Germinal center (tissue), 1 donor: Measurements from ENCODE around the gene THAP12.
"Not testable (repeated sequence)": the region's sequence is repeated elsewhere in the genome, so short reads cannot be mapped to it uniquely, and the experiment has no call there.

Experiments used
- DNase-seq: peaks from one replicate; pipeline ENCODE4 v3.0.0; 2012; ENCODE audit warnings: mixed read lengths, low spot score

Gene THAP12

DNA sequence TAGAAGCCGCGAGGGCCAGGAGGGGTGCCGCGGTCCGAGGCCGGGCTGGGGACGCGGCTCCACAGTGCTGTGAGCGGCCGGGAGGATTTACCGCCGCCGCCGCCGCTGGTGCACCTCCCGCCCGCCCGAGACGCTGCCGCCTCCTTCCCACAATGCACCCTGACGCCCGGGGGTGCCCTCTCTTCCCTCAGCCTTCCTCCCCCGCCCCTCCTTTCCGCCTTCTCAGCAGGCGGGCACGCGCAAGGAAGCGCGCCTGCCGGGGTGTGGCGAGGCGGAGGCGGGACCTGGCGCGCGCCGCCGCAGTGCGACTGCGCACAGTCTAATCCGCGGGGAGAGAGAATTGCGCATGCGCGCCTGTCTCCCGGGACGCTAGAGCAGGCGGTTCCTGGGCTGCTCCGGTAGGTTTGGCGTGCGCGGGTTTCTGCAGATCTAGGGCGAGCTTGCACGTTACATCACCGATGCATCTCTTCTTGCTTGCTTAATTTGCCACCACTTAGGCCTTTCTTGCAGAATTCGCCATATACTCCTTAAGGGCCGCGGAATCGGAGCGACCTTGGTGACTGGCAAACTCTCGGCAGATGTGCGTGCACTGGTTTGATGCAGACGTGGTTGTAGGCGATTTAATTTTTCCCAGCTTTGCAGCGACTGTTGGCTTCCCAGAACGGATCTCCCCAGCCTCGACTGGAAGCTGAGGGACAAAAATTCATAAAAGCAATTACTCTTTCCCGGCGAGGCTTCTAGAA lies at the start of gene THAP12, which contains the start of gene GVQW3:
Gene THAP12, minus strand, starts transcription at position 156 of the 743 bp plus-strand sequence. CDS start 296 bp downstream, outside the sequence.
Gene GVQW3, plus strand, starts transcription at position 347 of the 743 bp plus-strand sequence. CDS start 506 bp downstream, outside the sequence.
- peak; percentile 100 for DNase-seq

GRCh38 chr11:76426660-76427059 lies 45.7 kb upstream of the THAP12 start:
- DNase-seq, result no peak

DNA sequence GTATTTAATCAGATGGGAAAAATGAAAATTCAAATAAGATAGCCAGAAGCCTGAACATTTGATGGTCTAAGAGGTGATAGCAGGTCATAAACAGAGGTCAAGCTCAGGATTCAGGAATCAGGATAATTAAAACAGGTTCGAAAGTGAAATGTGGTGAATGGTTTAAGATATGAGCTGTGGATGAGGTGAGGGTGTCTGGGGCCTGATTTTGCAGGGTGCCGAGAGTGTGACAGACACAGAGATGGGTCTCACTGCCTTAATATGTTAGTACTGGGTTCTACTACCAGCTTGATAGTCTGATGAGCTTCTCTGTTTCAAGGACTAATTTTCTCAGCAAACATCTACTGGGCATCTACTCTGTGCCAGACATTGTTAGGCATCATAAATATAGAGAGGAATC lies 44.0 kb upstream of the THAP12 start:
- DNase-seq, result no peak

DNA sequence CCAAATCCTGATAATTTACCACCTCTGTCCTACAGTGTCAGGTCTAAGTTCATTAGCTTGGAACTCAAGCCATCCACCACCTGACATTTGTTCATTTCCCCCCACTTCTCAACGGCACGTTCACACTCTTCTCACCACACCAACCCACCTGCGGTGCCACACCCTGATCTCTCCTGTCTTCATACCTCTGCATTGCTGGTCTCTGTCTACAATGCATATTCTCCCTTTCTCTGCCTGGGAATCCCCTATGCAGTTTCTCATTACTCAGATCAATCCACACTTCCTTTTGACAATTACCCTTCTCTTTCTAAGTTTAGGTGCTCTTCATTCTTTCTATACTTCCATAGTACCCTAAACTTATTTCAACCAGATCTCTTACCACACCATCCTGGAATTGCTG lies 43.4 kb upstream of the THAP12 start:
- no peak for DNase-seq

DNA sequence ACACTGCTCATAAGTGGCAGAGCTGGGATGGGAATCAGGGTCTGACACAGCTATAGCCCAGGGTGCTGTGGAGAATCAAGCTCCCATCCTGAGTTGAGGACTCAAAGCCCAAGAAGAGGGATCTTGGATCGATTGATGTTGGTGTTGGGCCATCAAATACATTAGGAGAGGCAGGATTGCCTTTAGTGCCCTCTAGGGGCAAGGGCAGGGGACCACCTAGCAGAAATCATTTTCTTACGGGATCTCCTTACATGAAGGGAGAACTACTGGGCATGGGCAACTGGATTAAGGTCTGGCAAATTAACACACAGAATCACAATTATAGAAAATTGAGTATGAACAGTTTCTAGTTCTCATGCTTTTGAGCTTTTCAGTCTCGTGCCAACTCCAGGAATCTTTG lies 39.0 kb upstream of the THAP12 start:
- peak; percentile 50 for DNase-seq

DNA sequence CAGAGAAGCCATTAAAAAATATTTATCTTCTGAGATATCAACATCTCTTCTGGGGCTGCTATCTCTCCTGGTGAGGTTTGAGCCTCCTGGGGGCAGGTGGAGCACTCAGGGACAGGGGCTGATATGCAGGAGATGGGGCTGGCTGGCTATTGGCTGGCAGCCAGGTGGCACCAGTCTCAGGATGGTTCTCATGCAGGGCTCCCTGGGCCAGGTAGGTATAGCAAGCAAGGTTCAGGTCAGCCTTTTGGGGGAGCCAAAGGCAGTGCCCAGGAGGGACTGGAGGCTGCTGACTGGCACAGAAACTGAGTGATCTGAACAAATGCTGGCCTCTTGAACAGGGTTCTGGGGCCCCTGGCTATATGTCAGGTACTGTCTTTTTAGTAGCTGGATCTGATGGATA lies 34.1 kb upstream of the THAP12 start:
- DNase-seq, result peak; percentile 10

- DNase-seq, result no peak
These were observed 30.0 kb upstream of the THAP12 start for GRCh38 chr11:76410851-76411357.

DNA sequence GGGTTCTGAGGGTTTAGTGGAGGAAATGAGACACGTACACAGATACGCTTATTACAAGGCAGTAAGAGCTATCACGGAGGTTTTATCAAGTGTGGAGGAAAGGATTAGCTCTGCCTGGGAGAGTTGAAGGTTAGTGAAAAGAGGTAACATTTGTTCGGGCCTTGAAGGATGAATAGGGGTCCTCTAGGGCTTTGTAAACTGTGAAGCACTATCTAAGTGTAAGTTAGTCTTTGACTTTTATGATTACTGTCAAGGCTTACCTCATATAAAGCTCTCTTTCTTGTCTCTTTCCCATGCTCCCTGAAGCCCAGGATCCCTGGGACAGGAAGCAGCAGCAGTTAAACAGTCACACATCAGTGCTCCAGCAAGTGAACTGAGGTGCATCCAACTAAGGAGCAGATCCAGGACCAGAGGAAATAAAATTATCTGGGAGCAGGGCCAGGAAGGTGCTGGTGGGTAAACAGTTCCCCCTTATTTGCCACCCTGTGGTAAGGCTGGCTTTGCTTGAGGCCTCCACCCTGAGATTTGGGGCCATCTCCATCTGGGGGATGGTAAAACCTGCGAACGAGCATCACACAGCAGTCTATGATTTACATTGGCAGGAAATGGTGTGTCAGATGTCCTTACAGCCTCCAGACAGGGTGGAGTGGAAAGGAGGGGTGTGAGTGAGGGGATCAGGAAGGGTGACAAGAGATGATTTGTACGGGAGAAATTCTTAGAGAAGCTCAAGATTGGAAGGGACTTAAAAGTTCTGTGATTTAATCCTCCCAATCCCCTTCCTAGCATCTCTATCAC lies 27.4 kb upstream of the THAP12 start:
- DNase-seq, result no peak

DNA sequence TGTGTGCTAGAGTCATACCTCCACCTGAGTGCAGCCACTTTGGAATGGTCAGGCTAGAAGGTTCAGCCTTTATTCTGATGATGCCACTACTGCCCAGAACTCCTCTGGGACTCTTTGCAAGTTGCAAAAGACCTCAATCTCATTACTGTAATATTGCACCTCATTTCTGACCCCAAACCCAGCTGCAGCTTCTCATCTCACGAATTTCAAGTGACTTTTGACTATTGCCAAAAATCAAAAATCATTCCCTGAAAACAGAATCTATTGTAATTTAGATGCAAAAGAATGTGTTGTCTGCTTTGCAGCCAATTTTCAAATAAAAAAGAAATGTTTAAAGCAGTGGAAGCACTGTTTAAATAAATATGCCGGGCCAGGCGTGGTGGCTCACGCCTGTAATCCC lies 25.4 kb upstream of the THAP12 start:
- no peak for DNase-seq

DNA sequence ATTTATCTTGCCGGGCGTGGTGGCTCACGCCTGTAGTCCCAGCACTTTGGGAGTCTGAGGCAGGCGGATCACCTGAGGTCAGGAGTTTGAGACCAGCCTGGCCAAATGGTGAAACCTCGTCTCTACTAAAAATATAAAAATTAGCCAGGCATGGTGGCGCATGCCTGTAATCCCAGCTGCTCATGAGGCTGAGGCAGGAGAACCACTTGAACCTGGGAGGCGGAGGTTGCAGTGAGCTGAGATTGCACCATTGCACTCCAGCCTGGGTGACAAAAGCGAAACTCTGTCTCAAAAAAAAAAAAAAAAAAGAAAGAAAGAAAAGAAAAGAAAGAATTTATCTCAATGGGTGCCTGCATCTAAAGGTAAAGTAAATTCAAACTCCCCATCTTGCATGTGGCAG lies 20.6 kb upstream of the THAP12 start:
- DNase-seq, result not testable (repeated sequence)

- no peak for DNase-seq
These were observed 20.0 kb upstream of the THAP12 start for GRCh38 chr11:76400967-76401366.

DNA sequence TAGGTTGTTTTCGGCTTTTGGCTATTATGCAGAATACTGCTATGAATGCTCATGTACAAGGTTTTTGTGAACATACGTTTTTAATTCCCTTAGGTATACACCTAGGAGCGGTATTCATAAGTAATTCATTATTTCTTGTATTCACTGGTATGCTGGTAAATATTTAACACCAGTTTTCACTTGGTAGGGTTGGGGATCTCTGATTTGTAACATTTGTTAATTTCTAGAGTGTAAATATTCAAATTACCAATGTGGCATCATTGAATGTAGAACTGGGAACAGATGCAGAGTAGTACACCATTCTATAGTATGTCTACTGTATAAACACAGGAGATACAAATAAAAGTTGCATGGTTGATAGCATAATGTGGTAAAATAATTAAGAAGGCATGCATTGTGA lies 16.5 kb upstream of the THAP12 start:
- DNase-seq, result no peak

- no peak for DNase-seq
These were observed 14.4 kb upstream of the THAP12 start for GRCh38 chr11:76395296-76395695.

GRCh38 chr11:76394411-76394810 lies 13.5 kb upstream of the THAP12 start:
- no peak for DNase-seq

GRCh38 chr11:76392870-76393269 lies 11.9 kb upstream of the THAP12 start:
- DNase-seq, result no peak

- DNase-seq, result no peak
These were observed 11.0 kb upstream of the THAP12 start for GRCh38 chr11:76391811-76392475.

- DNase-seq, result no peak
These were observed 10.1 kb upstream of the THAP12 start for GRCh38 chr11:76391021-76391420.

DNA sequence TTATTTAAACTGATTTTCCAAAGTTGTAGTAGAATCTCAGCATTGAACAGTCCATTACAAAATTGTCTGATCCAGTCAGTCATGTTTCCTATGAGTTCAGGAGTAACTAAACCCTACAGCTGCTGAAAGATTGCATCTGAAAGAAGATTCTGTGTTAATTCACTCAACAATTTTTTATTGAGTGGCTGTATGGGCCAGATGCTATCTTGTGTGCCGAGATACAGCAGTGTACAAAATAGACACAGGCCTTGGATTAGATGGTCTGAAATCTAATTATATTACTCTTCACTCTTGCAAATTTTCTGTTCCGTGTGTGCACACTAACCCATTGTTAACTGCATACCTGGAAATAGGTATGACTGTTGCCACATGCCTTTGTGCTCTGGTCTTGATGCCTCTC lies 7.5 kb upstream of the THAP12 start:
- DNase-seq, result no peak

- no peak for DNase-seq
These were observed 5.0 kb upstream of the THAP12 start for GRCh38 chr11:76385903-76386302.

DNA sequence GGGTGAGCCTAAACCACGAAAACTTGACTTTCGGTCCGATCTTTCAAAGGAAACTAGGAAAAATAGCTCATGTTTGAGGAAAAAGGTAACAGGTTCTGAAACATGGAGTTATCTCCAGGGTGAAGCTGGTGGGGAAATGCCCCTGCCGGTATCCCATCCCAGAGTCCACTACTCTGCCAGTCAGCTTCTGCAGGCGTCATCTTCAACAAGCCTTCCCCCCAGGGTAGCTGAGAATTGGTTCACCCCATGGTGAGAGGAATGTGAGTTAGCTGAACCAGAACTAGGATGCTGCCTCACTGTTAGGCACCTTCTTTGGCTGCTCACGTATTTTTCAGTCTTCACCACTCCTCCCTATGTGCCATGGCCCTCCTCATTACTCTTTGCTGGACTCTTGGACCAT lies 1.3 kb upstream of the THAP12 start:
- DNase-seq, result no peak

GRCh38 chr11:76380159-76380976 lies 564 bp downstream of the THAP12 start:
- peak; percentile 42 for DNase-seq

- no peak for DNase-seq
These were observed 1.1 kb downstream of the THAP12 start for GRCh38 chr11:76379807-76380158.
